G401.6 (cell line): Measurements from ENCODE around the gene ADGRG4.
"Not testable (repeated sequence)": the region's sequence is repeated elsewhere in the genome, so short reads cannot be mapped to it uniquely, and the experiment has no call there.

Experiments
- FAIRE-seq: peaks from 2 replicates; lab custom pipeline; 2012; peaks lifted over from hg19 to GRCh38; lab: Jason Lieb, UNC

ADGRG4 gene

DNA sequence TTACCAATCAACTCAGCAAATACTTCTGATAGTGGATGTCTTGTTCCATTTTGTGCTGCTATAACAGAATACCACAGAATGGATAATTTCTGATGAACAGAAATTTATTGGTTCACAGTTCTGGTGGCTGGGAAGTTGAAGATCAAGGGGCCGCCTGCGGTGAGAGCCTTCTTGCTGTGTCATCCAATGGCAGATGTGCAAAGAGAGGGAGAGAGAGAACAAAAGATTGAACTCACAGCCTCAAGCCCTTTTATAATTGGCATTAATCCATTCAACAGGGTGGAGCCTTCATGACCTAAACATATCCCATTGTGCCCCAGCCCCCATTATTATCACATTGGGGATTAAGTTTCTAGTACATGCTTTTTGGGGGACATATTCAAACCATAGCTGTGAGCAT is 86.1 kb downstream of the ADGRG4 start:
- no peak for FAIRE-seq

DNA sequence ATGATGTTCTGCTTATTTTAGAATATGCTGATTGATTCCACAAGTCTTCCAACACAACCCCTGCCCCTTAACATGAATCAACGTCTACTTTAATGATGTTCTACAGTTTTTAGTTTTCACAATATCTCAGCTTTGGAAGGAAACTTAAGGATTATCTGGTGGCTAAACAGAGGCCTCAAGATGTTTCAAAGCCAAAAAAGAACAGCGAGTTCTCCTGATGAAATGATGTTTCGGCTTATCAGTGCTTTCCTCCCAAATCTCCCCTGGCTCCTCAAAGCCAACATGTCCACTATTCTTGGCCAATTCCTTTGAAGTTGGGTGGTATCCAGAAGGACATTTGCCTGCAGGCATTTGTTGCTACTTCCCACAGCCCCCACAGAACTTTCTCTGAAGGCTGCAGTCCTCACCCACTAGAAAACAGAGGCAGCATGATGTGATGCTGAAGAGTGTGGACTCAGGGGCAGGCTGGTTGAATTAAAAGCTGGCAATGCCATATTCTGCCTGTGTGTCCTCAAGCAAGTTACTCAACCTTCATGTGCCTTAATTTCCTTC is 87.3 kb downstream of the ADGRG4 start:
- FAIRE-seq: no peak

DNA sequence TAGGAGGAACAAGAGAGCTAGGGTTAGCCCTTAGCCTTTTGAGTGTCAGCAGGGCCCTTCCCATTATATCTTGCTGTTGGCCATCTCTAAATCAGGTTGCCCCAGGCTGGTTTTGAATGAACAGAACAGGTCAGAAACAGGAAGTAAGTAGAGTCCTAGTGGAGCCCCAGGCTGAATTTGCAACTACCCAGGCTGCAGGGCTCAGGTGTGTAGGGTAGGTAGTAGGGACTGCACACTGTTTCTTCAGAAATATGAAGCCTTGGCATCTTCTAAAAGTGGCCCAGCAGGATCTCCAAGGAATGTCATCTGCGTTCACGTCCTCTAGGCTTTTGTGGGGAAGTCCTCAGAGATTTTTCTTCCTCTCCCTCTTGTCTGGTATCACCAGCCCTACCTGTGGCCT is 90.2 kb downstream of the ADGRG4 start:
- no peak for FAIRE-seq

DNA sequence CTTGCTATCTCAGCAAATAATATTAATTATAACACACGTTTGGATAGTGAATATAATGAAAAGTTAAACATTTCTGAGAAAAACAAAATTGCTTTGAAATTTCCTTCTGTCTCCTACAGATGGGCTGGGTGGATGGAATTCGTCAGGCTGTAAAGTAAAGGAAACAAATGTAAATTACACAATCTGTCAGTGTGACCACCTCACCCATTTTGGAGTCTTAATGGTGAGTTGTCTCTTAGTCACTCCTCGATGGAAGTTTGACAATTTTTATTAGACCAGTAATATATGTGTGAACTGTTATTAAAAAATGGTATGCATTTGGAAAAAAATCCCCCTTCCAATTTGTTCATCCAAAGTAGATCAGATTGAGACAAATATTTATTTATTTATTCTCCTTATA is 94.5 kb downstream of the ADGRG4 start:
- no peak for FAIRE-seq

DNA sequence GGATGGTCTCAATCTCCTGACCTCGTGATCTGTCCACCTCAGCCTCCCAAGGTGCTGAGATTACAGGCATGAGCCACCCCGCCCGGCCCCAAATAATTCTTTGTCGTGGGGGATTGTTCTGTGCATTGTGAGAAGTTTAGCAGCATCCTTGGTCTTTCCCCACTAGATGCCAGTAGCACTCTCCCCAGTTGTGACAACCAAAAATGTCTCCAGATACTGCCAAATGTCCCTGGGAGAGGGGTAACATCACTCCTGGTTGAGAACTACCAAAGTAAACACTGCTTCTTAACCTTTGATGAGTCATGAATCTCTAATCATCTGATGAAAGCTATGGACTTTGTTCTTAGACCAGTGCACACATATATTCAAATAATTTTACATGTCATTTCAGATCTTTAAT is 96.2 kb downstream of the ADGRG4 start:
- FAIRE-seq: no peak

DNA sequence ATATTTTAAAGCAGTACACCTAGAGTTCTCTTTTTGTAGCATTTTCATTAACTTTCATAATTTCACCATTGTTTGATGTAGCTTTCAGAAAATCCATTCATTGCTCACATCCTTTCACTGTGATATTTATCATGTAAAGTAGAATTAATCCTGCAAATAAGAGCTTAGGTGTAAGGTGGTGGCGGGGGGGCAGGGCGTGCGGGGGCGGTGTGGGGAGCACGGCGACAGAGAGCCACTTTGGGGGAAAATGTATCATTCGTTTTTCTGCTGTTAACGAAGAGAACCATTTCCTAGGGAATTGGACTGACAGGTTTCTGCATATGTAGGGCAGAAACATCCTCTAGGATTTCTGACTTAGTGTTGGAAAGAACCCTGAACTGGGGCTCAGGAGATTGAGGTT is 104.4 kb downstream of the ADGRG4 start:
- FAIRE-seq: no peak

DNA sequence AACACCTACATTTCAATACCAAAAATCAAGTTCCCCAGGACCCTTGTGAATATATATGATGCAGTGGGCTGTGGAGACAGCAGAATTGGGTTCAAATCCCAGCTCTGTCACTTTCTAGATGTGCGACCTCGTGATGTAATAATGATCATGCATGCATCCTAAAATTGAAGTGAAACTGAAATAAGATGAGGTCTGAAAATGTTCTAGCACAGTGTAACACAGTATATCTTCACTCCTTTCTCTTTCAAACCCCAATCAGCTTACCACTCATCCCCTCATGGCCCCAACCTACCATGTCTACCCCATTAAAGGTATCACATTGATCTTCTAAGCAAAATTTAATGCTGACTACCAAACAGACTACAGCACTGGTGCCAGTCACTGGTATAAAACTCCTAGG is 117.0 kb downstream of the ADGRG4 start:
- FAIRE-seq: no peak

DNA sequence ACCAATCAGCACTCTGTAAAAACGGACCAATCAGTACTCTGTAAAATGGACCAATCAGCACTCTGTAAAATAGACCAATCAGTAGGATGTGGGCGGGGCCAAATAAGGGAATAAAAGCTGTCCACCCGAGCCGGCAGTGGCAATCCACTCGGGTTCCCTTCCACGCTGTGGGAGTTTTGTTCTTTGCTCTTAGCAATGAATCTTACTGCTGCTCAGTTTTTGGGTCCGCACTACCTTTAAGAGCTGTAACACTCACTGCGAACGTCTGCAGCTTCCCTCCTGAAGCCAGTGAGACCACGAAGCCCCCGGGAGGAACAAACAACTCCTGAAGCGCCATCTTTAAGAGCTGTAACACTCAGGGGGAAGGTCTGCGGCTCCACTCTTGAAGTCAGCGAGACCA is 120.6 kb downstream of the ADGRG4 start:
- no peak for FAIRE-seq

DNA sequence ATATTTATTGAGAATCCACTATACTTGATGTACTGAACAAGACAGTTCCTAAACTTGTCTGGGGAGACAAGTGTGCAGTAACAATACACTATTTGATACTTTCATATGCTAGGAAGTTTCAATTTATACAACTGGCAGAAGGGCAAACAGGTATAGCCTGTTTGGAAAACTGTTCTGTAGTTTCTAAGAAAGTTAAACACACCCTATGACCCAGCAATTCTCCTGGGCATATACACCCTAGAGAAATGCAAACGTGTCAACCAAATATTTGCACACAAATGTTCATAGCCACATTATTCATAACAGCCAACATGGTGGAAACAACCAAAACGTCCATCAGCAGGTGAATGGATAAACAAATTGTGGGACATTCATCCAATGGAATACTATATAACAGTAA is 123.0 kb downstream of the ADGRG4 start:
- FAIRE-seq: no peak

DNA sequence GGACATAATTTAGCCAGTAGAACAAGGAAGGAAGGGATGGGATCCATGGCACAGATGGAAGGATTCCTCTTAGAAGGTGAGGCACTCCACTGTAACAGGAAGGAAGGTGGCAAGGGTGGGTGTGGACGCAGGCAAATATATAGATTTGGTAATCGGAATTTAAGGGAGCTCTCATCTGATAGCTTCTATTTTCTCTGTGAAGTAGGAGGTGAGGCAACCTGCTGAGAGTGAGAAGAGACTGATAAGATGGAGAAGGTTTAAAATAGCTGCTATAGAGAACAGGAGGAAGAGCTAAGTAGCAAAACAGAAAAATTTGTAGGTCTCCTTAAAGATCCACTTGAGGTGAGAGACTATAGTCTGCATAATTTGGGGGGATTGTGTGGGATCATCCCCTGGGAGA is 125.2 kb downstream of the ADGRG4 start:
- no peak for FAIRE-seq

DNA sequence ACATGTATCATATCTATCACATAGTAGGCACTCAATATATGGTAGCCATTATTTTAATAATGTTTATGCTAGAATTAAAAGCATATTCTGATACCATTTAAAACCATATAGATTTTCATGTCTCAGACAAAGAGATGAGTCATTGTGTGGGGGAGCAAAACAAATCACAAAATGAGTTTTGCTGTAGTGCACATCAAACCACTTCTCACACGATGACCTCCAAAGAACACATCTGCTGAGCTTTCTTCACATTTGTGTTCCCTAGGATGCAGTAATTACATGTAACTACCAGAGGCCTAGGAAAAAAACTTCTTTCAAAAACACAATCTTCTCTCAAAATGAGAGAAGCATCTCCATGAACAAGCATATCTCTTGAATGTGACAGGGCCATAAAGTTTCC is 130.9 kb downstream of the ADGRG4 start:
- FAIRE-seq: no peak

DNA sequence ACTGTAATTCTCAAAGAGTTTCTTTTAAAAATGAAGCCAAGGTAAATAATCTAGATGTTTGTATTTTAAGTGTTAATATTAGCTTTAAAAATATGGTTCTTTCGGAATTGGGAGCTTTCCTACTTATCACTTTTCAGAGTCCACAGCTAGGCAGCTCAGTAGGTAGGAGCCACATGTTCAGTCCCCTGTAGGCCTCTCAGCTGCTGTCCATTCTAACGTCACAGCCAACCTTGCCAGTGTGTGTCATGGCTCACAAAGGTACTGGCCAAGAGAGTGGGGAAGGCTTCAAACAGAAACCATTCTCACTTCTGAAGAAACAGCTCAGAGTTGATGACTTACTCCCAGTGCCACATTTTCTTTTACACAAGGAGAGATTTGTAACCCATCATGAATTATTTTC is 137.0 kb downstream of the ADGRG4 start:
- FAIRE-seq: no peak

DNA sequence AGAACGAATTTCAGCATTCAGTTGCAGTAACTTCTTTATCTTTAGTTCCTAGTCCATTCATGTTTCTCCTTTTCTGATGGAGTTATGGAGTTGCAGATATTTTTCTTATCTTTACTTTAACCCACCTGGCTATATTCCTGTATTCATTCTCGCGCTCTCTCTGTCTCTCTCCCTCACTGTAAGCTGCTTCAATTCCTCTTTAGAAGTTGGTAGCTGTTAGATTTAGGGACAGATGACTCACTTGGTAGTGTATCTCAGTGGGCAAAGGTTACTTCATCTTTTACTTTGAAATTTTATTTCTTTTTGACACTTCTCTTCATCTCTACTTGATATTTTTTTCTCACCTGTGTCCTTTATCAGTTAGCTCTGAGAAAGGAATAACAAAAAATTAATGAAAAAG is 137.4 kb downstream of the ADGRG4 start:
- FAIRE-seq: no peak

DNA sequence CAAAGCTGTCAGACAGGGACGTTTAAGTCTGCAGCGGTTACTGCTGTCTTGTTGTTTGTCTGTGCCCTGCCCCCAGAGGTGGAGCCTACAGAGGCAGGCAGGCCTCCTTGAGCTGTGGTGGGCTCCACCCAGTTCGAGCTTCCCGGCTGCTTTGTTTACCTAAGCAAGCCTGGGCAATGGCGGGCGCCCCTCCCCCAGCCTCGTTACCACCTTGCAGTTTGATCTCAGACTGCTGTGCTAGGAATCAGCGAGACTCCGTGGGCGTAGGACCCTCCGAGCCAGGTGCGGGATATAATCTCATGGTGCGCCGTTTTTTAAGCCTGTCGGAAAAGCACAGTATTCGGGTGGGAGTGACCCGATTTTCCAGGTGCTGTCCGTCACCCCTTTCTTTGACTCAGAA is 144.9 kb downstream of the ADGRG4 start:
- FAIRE-seq: not testable (repeated sequence)

DNA sequence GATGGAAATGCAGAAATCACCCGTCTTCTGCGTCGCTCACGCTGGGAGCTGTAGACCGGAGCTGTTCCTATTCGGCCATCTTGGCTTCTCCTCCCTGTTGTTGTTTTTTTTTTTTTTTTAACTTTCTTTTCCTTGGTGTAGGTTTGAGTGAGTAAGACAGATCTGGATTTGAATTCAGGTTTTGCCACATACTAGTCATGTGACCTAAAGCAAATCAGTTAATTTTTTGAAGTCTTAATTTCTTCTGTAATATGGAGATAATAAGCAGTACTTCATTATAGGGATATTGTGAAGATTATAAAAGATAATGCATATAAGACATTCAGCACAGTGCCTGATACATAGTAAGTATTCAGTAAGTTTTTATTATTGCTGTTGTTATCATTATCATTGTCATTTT is 145.4 kb downstream of the ADGRG4 start:
- no peak for FAIRE-seq

DNA sequence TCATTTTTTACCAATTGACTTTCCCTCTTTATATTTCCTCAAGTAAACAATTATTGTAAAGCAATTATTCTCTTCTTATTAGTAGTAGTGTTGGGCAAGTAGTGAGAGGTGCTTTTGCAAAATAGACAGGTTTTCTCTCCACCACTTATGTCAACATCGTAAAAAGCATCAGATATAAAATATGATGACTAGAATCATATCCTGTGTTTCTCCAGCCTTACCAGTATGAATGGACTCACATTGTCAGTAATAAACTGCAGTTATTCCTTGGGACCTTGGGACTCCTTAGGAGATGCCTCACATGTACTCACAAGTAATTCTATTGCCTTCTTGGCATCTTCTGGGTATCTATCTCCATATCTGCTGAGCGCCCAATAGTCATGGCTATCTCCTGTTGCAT is 146.5 kb downstream of the ADGRG4 start:
- no peak for FAIRE-seq

DNA sequence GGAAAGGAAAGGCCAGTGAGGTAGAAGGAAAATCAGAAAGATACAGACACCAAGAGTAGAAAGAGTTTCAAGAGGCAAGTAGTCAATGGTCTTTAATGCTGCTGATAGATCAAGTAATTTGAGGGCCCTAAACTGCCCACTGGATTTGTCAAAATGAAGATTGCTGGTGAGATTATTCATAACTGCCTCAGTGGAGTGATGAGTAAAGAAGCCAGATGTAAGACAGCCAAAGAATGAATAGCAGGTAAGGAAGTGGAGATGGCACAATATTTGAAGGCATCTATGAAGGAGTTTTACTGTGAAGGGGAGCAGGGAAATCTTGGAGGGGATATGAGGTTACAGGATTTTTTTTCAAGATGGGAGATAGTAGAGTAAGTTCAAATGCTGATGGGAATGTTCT is 147.2 kb downstream of the ADGRG4 start:
- FAIRE-seq: no peak

DNA sequence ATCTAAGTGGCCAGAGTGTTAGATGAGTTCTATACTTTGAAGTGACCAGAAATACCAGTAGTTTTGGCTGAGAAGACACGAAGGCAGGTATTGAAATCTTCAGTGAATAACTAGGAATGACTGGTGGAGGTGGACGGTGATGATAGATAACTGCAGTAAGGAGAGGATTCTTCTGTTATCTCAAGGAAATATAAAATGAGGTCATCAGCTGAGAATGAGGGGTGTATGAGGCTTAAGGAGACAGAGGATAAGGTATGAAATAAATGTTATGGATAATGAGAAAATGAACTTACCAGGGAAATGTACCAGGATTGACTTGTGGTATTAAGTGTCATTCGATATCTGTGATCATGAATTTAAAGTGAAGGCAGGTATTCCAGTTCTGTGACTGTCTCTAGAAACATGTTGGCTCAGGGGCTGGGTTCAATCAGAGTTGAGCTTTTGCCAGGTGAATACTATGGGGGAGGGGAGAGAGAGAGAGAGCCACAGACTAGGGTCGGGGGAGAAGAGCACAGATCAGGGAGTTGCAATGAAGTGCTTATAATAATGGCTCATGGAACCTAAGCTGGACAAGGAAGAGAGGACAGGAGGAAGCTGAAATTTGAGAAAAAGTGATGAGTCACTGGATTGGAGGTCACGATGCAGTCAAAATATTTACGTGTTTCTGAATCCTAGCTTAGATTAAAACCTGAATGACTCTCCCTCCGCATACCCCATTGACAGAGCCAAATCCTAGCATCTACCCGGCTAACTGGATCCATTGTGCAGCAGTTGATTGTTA is 149.5 kb downstream of the ADGRG4 start:
- no peak for FAIRE-seq

DNA sequence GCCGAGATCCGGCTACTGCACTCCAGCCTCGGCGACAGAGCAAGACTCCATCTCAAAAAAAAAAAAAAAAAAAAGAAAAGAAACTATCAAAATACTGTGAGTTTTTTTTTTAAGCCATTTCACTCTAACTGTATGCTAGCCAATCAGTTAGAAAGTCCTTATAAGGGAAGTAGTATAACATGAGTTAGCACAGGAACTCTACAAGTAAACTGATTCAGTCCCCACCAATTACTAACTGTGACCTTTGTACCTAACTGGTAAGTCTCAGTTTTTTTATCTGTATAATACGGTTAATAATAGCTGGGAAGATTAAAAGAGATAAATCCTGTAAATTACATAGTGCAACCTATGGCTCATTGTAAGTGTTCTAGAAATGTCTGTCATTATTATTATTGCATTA is 151.9 kb downstream of the ADGRG4 start:
- no peak for FAIRE-seq

DNA sequence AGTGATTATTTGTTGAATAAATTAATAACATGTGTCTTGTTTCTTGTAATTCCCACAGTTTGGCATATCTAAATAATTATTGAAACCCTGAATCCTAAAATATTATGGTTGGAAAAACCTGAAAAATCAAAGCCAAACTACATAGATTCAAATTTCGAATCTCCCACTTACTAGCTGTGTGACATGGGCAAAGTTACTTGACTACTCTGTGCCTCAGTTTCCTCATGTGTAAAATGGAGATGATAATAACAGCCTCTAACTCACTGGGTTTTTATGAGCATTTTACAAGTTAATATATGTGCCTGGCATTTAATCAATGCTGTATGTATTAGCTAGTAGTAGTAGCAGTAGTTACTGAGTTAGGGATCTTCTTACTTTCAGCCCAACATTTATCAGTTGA is 152.4 kb downstream of the ADGRG4 start:
- FAIRE-seq: no peak

DNA sequence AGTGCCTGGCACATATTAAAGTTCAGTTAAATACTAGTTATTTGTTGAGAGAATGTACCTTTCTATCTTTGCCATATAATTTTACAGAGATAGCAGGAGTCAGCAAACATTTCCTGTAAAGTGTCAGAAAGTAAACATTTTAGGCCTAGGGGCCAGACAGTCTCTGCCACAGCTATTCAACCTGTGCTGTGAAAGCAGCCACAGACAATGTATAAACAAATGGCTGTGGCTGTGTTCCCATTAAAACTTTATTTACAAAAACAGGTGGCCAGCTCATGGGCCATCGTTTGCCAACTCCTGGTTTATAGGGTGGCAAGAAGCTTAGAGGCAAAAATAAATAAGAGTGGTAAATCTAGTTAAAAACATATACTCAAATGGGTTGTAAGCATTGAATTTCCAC is 153.0 kb downstream of the ADGRG4 start:
- FAIRE-seq: no peak

DNA sequence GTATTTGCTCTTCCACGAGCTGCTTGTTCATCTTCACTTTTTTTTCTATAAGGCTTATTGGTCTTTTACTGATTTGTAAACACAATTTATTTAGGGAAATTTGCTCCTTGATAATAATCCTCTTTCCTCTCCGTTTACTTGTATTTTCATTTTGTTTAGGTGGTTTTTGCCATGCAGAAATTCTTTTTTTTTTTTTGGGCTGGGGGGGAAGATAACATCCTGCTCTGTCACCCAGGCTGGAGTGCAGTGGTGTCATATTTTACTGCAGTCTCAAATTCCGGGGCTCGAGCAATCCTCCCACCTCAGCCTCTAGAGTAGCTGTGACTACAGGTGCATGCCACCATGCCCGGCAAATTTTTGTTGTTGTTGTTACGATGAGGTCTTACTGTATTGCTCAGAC is 155.4 kb downstream of the ADGRG4 start:
- no peak for FAIRE-seq

DNA sequence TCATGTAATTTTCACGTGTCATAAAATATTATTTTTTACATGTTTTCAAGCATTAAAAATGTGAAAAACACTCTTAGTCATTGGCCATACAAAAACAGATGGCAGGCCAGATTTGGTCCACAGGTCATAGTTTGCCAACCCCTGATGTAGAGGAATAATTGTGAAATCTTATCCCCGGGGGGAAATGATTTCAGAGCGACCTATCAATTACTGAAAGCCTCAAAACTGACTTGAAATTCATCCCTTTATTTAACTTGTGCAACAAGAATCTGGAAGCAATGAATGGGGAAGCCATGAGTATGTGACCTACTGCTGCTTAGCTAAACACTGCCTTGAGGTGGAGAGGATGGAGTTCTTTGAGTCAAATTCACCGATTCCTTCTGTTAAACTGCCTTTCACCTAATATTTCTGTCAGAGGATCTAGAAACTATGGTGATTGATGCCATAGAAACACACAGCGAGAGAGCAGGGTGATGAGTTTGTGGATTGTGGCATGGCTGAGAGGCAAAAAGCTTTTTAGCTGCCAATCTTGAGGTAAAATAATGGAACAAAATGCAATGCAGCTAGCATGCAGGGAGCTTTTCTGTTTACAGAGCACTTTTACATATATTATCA is 156.6 kb downstream of the ADGRG4 start:
- no peak for FAIRE-seq

DNA sequence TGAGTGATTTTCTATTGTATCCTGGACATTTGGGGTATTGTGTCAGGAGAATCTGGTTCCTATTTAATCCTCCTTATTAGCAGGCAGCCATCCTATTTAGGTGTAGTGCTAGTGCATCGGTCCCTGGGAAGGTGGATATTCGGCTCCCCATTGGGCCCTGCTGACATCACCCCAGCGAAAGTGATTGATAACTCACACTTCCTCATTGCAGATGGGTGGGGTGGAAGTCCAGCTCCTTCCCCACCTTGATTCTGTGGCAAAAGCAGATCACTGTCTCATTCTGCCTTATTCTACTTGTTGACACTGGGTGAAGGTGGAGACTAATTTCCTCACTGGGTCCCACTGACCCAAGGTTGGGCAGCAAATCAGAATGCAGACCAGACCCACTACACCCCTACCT is 163.8 kb downstream of the ADGRG4 start:
- FAIRE-seq: no peak
